HG03469 (cell line): ENCODE measurements around the gene LDLRAP1.
"Not testable (repeated sequence)": the region's sequence is repeated elsewhere in the genome, so short reads cannot be mapped to it uniquely, and the experiment has no call there.

ENCODE experiments used
- ATAC-seq: cut with Tn5 transposase; IDR thresholded peaks from one replicate; pipeline ENCODE4 v1.9.1; 2021; ENCODE audit warnings: mild to moderate bottlenecking, moderate library complexity, moderate number of reproducible peaks; ENCODE audit not compliant: unreplicated experiment

LDLRAP1 gene

DNA sequence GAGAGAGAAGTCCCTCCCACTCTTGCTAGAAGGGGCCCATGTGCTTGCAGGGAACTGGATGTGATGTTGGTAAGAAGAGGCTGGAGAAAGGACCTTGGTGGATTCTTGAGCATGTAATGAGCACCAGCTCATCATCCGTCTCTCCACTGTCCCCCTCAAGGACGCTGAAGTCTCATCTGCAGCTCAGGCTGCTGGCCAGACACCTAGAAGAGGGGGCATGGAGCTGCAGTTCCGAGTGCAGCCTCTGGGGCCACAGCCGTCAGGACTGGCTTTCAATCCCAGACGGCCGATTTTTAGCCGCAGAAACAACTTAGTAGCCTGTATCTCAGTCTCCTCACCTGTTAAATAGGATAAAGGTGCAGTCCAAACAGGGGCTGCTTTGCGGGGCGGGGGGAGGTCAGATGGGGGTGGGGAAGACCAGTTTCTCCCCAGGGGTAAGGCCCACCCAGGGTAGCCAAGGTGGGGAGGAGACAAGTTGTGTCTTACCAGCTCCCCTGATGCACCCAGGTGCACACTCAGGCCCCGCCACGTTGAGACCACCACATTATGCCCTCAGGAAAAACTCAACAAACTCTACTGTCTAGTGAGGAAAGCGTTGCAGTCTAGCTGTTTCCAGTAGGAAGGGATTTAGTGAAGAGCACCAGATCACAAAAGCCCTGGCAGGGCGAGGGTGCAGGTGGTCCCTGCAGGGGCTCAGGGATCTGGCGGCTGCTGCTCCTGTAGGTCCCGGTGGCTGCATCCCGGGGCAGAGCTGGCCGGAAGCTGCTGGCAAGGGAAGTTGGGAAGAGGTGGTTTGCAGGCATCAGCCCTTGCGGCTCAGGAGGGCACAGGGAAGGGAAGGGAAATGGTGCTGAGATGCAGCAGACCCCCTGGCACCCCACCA lies 29.5 kb downstream of the LDLRAP1 start:
- no peak for ATAC-seq

DNA sequence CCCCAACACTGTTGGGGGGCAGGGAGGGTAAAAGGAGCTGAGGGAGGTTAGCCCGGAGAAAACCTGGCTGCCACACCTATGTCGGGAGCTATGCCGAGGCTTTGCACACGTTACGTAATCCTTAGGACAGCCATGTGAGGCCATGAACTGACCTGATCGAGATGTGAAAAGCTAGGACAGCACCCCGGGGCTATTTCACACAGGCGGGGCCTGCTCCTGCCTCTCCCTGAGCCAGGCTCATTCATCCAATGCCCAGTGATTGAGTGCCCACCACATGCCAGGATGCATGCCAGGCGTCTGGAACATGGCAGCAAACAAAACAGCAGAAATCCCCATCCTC lies 30.2 kb downstream of the LDLRAP1 start:
- ATAC-seq: no peak

DNA sequence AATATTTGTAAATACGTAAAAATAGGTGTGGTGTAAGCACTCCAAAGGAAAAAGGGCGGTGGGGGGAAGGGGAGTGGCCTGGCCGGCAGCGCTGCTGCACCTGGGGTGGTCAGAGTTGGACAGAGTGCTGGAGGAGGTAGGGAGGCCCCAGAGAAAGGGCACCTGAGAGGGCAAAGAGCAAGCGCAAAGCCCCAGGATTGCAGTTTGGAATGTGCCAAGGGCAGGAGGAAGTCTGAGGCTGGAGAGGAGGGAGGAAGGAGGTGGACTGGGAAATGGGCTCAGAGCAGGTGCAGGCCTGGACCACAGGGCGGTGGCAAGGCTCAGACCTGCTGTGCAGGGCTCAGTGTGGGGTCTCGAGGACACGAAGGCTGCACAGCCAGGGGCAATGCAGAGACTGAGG lies 30.6 kb downstream of the LDLRAP1 start:
- ATAC-seq: no peak

DNA sequence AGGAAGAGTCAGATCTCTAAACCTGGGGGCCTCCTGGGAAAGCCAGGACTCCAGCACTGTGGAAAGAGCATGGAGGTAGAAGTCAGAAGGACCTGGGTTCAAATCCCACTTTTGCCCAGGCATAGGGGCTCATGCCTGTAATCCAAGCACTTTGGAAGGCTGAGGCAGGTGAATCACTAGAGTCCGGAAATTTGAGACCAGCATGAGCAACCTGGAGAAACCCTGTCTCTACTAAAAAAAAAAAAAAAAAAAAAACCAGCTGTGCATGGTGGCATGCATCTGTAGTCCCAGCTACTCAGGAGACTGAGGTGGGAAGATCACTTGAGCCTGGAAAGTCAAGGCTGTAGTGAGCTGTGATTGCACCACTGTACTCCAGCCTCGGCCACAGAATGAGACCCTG lies 31.8 kb downstream of the LDLRAP1 start:
- ATAC-seq: no peak

DNA sequence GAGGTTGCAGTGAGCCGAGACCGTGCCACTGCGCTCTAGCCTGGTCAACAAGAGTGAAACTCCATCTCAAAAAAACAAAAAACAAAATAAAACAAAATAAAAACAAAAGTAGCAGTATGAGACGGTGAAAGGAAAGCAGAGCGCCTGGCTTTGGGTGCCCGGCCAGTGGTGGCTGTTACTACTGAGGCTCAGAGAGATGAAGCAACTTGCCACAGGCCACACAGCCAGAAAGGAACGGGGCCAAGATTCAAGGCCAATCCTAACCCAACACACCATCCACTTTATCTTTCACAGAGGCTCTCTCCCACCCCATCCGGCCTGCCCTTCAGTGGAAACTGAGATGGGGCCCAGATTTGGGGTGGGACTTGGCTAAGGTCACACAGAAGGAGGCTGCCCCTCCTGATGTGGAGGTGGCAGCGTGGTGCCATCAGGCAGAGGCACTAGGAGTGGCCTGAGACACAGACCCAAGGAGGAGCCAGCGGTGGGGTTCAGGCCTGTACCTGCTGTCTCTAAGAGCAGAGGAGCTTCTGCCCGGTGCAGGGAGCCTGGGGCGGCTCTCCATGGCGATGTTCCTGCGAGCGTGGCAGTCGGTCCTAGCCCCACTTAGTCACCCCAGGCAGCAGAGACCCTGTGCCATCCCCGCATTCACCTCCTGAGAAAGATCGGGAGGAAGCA lies 33.2 kb downstream of the LDLRAP1 start:
- ATAC-seq: no peak

DNA sequence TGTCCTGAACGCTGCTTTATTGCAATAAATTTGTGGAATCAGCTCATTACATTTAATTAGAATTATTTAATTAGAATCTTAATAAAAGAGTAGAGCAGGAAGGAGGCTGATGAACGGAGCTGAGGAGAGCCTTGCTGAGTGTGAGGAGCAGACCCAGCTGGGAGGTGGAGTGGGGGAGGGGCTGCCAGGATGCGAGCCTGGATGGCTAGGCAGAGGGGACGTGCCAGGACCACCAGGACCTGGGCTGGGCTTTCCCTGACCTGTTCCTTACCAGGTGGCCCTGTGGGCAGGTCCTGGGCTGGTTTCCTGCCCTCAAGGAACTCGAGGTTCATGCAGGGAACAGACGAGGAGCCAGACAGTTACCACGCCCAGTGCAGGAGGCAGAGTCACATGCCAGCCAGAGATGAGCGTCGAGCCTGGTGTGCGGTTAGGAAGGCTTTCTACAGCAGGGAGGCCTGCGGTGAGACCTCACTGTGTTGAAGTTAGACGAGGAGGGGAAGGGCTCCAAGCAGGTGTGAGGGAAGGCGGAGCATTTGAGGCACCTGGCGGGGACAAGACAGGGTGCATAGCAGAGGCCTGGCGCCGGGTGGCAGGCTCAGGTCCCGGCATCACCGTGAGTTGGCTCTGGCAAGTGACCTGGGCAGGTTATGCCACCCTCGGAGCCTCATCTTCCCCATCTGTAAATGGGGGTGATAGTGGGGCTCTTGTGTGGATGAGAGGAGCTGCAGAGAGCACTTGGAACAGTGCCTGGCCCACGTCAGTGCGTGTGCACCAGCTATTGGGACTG lies 33.9 kb downstream of the LDLRAP1 start:
- ATAC-seq: no peak

DNA sequence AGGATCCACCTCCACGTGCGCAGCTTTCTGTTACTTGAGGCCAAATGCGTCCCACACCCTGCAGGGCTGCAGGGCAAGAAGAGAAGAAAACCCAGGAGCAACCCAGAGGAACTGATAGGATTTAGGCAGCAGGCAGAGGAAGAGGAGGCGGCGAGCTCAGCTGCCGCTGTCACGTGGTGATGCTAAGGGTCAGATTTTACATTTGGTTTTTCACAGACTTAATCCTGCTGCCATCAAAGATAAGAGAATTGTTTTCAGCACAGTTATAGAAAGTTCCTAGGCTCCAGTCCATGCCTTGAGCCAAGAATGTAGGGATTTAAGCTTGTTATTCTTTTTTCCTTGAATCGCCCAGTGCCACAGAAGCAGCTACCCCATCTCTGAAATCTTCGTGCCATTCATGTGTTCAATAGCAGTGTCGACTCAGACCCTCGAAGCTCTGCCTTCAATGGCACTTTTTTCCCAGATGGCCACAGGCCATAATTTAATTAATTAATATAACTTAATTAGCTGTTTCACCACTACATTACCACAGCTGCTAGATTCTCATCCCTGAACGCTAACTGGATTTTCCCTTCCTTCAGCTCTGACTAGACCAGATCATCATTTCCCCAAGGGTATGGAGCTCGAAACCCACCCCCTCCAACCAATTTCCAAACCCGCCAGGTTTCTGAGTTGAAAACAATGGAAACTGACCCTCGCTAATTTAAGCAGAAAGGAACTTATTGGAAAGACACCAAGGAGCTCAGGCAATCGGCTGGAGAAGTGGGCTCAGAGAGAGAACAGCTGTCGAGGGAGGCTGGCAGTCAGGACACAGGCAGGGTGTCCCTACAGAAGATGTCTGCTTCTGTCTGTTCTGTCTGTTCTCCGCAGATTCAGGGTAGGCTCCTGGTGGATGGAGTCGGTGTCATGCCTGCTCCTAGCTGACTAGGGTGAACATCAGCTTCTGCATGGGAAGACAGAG lies 36.2 kb downstream of the LDLRAP1 start:
- ATAC-seq: no peak

DNA sequence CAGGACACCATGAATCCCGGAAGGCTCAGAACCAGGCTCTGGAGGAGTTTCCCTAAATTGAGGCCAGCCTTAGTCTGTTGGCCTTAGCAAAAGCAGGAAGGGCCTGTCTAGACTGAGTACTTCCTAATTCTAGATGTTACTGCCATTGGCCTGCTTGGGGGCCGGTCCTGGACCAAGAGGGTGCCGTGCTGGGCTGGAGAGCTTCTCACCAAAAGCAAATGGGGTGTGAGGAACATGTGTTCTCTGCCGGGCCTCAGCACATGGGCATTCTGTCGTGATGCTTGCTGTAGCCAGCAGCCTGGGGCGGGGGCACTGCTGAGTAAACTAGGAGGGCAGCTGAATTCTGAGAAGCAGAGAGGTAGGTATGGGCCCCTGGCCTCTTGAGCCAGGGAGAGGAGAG lies 37.5 kb downstream of the LDLRAP1 start:
- ATAC-seq: no peak

DNA sequence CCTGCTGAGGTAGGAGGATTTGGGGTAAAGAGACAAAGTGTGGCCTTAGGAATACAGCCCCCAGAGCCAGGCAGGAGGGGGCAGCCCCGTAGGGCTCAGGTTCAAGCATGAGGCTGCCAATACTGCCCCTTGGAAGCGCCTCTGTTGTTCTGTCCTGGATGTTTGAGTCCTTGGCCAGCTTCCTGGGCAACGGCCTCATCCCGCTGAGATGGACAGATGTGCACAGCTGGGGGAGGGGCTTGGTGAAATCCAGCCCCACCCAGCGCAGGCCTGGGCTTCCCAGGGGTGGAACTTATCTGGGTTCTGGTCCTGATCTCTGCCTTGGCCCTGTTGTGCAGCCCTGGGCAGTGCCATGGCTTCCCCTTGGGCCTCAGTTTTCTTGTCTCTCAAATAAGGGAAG lies 38.4 kb downstream of the LDLRAP1 start:
- ATAC-seq: no peak

DNA sequence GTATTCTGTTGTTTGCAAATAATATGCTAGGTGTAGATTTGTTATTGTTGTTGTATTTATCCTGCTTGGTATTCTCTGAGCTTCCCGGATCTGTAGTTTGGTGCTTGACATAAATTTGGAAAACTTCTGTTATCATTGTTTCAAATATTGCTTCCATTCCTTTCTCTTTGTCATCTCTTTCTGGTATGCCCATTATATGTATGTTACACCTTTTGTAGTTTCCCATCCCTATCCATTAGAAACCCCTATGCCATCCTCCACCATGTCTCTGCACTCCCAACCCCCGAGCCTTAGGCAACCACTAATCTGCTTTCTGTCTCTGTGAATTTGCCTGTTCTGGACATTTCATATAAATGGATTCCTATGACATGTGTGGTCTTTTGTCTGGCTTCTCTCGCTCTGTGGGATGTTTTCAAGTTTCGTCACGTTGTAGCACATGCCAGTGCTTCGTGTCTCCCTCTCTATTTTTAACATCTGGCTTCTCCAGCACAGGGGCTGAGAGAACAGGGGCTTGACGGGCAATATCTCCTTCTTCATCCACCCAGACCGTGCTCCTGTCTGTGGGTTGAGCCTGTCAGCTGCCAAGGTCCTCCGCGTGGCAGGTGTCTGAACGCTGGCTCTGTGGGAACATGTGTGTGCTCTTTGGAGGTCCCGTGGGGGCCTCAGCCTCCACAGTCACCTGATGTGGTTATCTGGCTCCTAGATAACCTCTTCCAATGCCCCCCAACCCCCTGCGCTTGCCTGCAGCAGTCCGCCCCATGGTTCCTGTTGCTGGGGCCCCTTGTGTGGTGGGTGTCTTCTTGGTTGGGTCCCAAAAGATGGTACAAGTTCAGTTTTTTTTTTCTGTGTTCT lies 40.3 kb downstream of the LDLRAP1 start:
- ATAC-seq: no peak

DNA sequence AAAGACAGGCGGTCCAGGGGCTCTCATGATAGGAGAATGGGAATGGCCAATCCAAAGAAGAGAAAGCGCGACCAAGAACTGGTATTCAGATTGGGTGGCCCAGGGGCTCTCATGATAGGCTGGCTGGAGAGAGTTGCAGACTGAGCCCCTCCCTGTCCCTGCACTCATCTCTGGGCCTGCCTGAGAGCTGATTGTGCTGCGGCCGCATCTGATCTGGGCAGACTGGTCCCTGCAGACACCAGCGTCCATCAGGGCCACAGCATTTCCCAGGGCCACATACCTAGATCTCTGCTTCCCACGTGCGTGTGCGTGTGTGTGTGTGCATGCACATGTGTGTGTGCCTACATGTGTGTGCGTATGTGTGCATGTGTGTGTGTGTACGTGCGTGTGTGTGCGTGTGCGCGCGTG lies 42.8 kb downstream of the LDLRAP1 start:
- ATAC-seq: no peak

DNA sequence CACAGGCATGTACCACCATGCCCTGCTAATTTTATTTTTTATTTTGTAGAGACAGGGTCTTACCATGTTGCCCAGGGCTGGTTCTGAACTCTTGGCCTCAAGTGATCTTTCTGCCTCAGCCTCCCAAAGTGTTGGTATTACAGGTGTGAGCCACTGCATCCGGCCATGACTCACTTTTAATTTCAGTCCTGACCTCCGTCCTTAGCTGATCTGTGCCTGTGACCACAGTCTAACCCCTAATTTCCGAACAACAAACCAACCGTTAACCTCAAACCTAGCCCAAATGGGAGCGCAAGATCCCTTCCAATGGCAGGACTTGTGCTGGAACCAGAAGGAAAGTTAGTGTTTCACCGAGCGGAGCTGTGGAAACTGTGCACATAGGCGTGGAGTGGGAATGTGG lies 43.9 kb downstream of the LDLRAP1 start:
- ATAC-seq: no peak

DNA sequence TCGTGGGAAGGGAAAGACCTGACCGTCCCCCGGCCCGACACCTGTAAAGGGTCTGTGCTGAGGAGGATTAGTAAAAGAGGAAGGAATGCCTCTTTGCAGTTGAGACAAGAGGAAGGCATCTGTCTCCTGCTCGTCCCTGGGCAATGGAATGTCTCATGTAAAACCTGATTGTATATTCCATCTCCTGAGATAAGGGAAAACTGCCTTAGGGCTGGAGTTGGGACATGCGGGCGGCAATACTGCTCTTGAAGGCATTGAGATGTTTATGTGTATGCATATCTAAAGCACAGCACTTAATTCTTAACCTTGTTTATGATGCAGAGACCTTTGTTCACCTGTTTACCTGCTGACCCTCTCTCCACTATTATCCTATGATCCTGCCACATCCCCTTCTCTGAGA lies 44.8 kb downstream of the LDLRAP1 start:
- ATAC-seq: not testable (repeated sequence)

DNA sequence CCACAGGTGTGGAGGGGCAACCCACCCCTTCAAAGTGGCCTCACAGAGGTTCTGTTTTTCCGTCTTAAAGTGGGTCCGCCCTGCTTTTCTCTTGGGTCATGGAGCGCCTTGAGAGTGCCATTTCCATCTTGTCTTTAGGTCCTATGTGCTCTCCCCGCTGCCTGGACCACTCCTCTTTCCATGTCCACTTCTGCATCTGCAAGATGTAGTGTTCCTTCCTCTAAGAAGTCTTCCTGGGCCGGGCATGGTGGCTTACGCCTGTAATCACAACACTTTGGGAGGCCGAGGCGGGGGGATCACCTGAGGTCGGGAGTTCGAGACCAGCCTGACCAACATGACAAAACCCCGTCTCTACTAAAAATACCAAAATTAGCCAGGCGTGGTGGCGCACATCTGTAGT lies 45.4 kb downstream of the LDLRAP1 start:
- not testable (repeated sequence) for ATAC-seq

DNA sequence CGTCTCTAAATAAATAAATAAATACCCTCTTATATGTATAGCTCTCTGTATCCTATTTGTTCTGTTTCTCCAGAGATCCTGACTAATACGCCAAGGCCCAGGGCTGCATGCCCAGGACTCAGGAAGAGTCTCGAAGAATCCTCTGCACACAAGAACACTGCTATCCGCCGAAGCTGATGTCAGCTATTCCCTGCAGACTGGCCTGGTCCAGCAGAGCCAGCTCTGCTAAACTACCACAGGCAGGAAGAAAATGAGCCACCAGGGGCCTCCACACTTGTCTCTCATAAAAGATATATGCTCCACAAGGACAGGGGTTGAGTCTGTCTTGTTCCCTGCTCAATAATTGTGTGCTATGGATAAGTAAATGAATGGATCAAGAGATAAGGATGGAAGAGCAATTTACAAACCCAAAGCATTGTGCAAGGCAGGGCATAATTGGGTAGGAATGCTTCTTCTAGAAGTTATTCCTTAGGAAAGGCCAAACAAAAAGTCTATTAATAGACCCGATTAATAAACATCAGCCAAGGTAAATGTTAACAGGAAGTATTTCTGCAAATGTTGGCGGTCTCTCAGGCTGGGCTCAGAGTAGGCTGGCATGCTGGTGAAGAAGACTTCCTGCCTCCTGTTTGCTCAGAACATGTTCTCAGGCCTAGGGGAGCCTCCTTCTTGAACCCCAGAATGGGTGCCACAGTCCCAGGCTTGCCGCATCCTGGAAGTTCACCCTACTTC lies 46.9 kb downstream of the LDLRAP1 start:
- ATAC-seq: no peak

DNA sequence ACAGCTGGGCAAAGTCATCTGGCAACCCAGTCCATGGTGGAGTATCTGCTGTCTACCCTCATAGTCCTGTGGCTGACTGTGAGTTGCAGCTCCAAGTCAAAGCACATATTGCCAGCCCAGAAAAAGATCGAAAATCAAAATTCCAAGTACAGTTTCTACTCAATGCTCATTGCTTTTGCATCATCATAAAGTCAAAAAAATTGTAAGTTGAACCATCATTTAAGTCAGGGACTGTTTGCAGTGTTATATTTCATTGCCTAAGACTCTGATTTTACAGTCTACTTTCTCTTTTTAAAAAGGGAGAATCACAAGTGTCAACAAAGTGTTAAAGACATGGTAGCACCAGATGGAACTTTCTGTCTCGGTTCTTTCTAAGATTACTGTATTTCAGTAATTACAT lies 50.5 kb downstream of the LDLRAP1 start:
- no peak for ATAC-seq

DNA sequence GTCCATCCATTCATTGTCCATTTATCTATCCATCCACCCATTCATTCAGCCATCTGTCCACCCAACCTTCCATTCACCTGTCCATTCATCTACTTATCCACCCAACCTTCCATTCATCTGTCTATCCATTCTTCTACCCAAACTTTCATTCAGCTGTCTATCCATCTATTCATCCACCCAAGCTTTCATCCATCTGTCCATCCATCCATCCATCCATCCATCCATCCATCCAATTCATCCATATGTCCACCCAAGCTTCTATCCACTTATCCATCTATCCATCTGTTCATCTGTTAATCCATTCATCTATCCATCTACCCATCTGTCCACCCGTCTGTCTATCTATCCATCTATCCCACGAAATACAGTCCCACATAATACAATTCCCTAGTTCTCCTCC lies 51.6 kb downstream of the LDLRAP1 start:
- ATAC-seq: no peak

DNA sequence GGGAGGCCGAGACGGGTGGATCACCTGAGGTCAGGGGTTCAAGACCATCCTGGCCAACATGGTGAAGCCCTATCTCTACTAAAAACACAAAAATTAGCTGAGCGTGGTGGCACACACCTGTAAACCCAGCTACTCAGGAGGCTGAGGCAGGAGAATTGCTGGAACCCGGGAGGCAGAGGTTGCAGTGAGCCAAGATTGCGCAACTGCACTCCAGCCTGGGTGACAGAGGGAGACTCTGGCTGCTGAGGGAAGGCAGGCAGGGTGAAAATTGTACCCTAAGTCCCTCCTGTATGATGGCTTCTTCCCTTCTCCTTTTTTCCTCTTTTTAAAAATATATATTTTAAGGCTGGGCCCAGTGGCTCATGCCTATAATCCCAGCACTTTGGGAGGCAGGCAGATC lies 53.2 kb downstream of the LDLRAP1 start:
- not testable (repeated sequence) for ATAC-seq

DNA sequence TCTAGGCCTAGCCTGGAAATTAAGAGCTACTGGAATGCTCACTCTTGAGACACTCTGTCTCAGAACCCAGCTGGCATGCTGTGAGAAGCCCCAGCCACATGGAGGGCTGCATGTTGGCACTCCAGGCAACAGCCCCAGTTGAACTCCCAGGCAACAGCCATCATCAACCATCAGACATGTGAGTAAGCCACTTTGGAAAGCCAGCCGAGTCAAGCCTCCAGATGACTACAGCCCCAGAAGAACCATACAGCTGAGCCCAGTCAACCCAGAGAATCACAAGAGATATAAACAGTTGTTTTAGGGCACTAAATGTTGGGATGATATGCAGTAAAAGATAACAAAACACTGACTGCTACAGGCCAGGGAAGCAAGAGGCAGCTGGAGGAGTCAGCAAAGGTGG lies 55.5 kb downstream of the LDLRAP1 start:
- ATAC-seq: no peak
